22Rv1 (cell line): Measurements from ENCODE around the gene EPHA3.

ENCODE experiments used
- ZFX ChIP-seq: fragments of 450-650 bp; IDR thresholded peaks from 2 replicates; pipeline ENCODE4 v1.6.1; 2017; ENCODE audit warnings: antibody characterized with exemption, borderline replicate concordance
- TF ChIP-seq, protein P1 (sequence below): fragments of 450-650 bp; IDR thresholded peaks from 2 replicates; pipeline ENCODE4 v1.5.1; 2017; ENCODE audit warnings: mild to moderate bottlenecking

DNA sequence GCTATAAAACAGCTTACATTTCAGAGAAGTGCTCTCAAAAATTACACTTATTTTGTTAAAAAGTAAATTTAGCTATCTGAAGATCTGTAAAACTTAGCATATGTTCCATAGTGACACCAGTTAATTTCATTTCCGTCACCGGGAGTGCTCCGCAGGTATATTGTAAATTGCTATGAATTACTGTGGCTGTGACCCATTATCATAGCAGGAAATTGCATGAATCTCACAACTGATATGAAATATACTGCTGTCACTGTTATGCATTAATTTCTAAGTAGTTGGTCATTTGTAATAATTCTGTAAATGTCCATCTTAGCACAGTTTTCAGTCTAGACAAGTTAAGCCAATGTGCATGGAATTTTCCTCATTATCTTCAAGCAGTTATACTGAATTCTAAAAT, 91.2 kb downstream of the EPHA3 start:
- TF ChIP-seq, protein P1, sequence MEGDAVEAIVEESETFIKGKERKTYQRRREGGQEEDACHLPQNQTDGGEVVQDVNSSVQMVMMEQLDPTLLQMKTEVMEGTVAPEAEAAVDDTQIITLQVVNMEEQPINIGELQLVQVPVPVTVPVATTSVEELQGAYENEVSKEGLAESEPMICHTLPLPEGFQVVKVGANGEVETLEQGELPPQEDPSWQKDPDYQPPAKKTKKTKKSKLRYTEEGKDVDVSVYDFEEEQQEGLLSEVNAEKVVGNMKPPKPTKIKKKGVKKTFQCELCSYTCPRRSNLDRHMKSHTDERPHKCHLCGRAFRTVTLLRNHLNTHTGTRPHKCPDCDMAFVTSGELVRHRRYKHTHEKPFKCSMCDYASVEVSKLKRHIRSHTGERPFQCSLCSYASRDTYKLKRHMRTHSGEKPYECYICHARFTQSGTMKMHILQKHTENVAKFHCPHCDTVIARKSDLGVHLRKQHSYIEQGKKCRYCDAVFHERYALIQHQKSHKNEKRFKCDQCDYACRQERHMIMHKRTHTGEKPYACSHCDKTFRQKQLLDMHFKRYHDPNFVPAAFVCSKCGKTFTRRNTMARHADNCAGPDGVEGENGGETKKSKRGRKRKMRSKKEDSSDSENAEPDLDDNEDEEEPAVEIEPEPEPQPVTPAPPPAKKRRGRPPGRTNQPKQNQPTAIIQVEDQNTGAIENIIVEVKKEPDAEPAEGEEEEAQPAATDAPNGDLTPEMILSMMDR, result no peak
- TF ChIP-seq ZFX, result no peak
